ENCODE measurements around the gene CD2BP2.
A peak's percentile ranks its signal among the peaks of the same experiment; 100 is the strongest.

The CD2BP2 gene

DNA sequence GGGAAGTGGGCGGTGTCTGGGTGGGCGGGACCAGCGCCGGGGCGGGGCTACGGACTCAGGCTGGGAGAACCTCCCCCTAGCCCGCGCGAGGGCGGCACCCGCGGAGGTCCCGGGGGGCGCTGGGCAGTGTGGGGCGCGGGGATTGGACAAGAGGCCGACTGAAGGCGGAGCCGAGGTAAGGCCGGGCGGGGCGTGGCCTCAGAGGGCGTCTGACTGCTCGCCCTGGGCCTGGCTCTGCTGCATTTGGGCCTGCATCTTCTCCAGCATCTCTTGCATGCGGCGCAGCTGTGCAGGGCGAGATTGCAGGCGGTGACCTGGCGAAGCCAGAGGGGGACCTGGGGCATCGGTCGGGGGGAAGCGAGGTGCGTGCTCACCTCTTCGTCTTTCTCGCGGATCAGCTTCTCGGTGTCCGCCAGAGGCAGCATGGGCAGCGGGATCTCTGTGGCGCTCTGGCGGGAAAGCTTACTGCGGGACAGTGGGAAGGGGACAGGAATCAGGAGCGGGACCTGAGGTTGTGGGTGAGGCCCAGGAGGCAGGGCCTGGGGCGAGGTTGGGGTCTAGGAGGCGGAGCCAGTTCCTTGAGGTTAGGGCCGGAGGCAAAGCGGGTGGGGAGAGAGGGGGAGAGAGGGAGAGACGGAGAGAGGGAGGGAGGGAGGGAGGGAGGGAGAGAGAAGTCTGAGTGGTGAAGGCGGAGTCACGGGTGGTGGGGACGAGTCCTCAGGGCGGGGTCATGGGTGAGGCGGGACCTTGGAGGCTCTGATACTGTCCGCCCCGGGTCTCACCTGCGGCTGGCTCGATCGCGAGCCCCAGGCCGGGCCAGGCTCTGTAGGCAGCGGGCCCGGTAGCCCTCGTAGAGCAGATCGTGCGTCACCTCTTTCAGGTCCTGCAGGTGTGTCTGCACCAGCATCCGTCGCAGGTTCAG lies 23.4 kb upstream of the CD2BP2 start:
- DNase-seq (ENCODE audit: low read depth in 3 of 3) = peak; percentile 98 to 99 (median 98)

DNA sequence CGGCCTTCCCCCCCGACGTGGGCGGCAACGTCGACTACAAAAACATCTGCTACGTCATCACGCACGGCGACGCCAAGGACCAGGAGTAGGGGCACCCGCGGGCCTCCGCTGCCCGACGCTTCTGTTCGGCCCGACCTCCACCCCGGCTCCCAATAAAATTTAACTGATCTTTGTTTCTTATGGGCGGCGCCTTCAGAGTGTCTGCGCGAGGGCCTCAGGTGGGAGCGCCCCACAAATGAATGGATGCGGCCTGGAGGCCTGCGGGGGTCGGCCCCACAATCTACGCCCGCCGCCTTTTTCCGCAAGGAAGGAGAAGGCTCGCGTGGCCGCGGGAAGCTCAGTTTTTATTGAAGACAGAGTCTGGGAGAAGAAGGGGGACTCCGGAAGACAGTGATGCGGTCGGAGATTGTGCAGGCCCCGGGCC lies 22.7 kb upstream of the CD2BP2 start:
- DNase-seq (ENCODE audit: low read depth in 3 of 3) = peak; percentile 75 to 86 (median 82)

DNA sequence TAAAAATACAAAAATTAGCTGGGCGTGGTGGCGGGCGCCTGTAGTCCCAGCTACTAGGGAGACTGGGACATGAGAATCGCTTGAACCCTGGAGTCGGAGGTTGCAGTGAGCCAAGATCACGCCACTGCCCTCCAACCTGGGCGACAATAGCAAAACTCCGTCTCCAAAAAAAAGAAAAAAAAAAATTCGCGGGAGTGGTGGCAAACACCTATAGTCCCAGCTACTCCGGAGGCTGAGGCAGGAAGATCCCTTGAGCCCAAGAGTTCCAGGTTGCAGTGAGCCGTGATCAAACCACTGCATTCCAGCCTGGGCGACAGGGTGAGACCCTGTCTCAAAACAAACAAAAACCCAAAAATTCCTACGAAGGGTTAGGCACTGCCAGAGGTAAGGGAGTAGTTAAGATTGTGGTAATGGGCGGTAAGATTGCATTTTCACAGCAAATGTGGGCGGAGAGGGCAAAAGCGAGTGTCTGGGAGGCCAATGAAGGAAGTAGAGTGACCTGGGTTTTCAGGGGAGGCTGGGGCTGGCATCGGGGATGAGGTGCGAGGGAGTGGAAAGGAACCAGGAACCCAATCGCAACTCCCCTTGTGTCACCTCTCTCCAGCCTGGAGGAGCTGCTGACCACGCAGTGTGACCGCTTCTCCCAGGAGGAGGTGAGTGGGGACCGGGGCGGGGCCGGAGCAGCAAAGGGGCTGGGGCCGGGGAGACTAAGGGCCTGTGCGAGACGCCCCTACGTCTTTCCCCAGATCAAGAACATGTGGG lies 22.1 kb upstream of the CD2BP2 start:
- no peak for DNase-seq (ENCODE audit: low read depth in 3 of 3)

DNA sequence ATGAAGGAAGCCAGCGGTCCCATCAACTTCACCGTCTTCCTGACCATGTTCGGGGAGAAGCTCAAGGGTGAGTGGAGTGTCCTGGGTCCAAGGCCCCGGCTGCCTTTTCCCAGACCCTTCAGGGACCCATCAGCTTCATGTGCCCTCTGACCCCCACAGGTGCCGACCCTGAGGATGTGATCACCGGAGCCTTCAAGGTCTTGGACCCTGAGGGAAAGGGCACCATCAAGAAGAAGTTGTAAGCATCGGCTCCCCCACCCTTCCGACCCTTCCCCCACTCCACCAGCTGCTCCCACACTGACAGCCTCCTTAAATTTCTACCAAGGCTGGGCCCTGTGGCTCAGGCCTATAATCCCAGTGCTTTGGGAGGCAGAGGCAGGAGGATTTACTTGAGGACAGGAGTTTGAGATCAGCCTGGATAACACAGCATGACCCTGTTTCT lies 21.4 kb upstream of the CD2BP2 start:
- no peak for DNase-seq (ENCODE audit: low read depth in 3 of 3)

DNA sequence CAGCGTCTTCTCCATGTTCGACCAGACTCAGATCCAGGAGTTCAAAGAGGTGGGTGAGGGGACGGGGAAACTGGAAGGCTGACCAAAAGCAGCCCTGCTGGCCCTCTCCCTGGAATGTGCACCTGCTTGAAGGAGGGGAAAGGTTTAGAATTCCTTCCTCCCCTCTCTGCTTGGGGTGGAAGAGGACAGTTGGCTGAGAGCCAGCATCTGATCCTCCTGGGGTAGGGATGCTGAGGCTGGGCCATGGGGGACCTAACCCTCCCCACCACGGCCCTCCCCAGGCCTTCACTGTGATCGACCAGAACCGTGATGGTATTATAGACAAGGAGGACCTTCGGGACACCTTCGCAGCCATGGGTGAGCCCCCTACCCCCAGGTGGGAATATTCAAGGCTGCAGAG lies 20.8 kb upstream of the CD2BP2 start:
- DNase-seq (ENCODE audit: low read depth in 3 of 3) = no peak

DNA sequence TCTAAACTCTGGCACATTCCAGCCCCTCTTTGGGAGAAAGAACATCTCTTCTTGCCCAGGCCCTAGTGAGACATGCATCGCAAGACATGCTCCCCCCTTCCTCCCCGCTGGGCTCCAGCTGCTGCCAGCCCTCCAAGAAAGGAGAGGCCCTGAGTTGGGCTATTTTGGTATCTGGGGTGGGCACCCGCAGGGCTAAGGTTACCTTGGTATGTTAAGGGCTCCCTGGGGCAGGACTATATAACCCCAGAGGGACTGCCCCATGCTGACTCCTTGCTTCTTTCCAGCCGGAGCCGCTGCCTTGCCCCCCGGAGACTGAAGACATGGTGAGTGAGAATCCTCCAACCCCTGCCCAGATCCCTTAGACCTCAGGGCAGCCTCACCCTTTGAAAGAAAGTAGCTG lies 19.4 kb upstream of the CD2BP2 start, which contains the start of gene MYL11:
Gene MYL11 (plus strand): TSS at position 265 of the 400 bp plus-strand sequence. CDS start 56 bp downstream, at position 321.
- no peak for DNase-seq (ENCODE audit: low read depth in 3 of 3)

DNA sequence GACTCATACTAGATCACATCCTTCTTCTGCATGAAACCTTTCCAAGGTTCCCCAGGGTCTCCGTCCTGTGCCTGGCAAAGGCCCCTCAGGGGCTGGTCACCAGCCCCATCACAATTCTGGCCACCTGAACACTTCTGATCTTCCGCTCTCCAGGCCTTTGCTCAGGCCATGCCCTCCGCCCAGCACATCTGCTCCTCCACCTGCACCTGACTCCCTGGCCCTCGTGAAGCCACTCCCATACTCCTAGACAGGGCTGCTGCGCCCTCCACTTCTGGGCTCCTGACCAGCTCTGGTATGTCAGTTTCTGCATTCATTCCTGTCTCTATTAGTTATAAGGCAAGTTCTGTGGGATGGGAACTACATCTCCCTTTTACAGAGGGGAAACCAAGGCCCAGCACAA lies 17.6 kb upstream of the CD2BP2 start:
- no peak for DNase-seq (ENCODE audit: low read depth in 3 of 3)

DNA sequence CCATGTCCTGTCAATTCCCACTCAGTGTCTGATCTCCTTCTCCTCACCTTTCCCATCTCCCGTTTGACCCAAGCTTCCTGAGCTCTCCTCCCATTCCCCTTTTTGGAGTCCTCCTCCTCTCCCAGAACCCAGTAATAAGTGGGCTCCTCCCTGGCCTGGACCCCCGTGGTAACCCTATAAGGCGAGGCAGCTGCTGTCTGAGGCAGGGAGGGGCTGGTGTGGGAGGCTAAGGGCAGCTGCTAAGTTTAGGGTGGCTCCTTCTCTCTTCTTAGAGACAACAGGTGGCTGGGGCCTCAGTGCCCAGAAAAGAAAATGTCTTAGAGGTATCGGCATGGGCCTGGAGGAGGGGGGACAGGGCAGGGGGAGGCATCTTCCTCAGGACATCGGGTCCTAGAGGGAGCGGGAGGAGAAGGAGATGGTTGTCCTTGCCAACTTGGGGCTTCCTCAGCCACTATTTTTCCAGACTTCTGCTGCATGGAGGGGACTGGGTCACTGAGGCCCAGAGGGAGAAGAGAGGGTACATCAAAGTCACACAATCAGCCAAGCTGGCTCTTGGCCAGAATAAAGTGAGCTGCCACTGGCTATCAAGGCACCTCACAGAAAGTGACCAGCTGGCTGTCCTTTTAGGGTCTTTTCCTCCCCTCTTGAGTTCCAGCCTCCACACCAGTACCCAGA lies 17.1 kb upstream of the CD2BP2 start:
- DNase-seq (ENCODE audit: low read depth in 3 of 3) = no peak

DNA sequence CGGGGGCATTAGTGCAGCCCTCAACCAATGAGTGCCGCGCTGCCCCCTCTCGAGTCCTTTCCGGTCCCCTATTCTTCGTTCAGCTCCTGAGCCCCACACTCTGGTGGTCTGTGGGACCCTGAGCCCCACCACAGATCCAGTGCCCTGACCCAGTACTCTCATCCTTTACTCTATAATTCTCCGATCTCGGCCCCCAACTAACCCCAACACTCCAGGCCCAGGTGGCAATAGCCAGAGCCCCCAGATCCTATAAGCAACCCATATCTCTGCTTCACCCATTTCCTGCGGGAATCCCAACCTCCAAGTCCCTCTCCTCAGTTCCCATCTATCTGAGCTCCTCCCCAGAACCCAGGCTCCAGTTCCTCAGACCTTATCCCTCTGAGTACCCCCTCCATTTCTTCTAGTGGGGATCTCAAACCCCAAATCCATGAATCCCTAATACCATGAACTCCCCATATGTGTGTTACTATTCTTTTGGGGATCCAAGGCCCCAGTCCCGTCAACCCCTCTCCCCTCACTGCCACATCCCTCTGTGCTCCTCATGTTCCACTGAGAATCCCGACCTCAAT lies 16.2 kb upstream of the CD2BP2 start:
- no peak for DNase-seq (ENCODE audit: low read depth in 3 of 3)

DNA sequence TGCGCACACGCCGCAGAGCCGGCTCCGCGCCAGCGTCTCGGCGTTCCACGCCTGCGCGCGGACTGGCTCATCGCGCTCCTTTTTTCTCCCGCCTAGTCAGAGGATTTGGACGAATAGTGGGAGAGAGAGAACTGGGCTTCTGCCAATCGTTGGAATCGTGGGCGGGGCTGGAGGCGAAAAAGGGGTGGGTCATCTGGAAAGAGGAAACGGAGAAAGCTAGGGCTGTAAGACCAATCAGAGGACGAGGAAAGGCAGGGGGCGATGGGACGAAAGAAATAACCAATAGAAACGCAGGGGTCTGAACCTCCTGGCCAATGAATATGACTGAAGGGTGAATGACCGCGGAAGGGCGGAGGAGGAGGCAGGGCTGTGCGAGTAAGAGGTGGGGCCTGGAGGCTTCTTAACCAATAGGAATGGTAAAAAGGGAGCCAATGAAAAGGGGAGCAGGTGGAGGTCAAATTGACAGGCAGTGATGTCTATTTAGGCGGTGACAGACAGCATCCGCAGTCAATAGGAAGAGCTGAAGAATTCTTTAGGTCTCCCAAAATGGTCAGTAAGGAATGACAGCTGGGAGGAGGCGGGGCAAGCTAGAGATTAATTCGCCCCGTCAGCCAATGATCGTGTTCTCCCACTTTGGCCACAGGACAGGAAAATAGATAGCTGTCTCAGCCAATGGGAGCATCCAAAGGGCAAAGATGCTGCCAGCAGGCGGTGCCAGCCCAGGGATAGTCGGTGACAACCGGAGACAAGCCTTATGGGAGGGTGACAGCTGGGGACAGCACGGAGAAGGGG lies 15.5 kb upstream of the CD2BP2 start, which contains the start of gene TBC1D10B:
Gene TBC1D10B (minus strand): TSS at position 39 of the 792 bp plus-strand sequence. CDS start 311 bp downstream, outside the sequence.
- peak; percentile 91 to 99 (median 97) for DNase-seq (ENCODE audit: low read depth in 3 of 3)

DNA sequence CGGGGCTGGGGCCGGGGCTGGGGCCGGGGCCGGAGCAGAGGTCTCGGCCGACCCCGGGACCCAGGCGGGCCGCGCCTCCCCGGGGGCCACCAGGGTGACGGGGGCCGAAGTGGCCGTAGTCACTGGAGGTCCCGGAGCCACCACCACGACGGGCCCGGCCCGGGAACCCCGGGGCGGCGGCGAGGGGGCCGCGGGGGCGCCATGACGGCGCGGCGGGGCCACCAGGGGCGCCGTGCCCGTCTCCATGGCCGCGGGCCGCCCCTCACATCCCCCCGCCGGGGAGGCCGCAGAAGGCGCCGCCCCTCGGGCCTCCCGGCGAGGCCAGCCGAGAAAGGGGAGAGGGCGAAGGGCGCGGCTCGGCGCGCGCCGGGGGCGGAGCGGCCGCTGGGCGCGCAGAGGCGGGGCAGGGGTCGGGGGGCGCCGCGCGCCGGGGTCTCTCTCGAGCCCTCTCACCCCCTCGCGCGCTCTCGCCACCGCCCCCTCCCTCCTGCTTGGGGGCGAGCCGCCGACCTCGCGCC lies 14.9 kb upstream of the CD2BP2 start:
- DNase-seq (ENCODE audit: low read depth in 3 of 3) = no peak

DNA sequence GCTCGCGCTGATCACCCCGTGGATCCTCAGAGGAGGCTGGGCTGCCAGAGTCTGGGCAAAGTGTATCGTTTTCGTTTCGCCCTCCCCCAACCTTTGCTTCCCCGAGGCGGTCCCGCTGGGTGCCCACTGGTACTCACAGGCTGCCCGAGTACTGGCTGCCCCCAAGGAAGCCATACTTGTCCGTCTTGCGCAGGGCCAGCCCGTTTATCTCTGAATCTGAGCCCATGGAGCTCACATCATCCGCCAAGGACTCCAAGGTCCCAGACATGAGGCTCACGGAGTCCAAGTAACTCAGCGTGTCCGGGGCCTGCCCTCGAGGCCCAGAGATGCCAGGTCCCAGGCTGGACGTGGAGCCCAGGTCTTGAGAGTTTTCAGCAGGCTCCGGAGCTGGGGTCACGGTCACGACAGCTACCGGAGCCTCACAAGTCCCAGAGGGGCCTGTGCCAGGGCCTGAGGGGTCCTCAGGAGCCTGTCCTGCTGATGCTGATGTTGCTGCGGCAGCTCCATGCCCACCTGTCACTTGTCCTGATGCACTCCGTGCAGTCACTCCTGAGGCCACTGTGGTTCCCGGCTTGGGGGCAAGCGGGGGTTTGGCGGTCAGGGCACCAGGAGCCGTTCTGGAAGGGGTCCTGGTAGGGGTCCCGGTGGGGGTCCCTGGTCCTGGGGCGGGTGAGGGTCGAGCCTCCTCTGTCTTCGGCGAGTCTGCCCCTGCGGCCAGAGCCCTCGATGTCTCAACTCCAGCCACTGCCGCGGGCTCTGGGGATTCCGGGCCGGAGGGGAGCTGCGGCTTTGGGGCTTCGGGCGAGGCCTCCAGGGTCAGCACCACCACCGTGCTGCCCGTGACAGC lies 14.2 kb upstream of the CD2BP2 start:
- no peak for DNase-seq (ENCODE audit: low read depth in 3 of 3)

DNA sequence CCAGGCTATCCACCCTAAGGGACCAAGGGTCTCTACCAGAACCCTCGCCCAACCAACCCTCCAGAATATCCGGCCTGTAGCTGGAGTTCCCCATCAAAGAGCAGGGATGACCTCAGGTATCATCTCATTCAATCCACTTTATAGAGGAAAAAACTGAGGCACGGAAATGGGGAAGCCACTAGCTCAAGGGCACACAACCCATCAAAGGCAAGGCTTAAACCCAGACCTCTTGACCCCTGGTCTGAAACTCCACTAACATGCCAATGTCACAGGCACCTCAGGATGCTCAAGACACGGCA lies 13.6 kb upstream of the CD2BP2 start:
- no peak for DNase-seq (ENCODE audit: low read depth in 3 of 3)

DNA sequence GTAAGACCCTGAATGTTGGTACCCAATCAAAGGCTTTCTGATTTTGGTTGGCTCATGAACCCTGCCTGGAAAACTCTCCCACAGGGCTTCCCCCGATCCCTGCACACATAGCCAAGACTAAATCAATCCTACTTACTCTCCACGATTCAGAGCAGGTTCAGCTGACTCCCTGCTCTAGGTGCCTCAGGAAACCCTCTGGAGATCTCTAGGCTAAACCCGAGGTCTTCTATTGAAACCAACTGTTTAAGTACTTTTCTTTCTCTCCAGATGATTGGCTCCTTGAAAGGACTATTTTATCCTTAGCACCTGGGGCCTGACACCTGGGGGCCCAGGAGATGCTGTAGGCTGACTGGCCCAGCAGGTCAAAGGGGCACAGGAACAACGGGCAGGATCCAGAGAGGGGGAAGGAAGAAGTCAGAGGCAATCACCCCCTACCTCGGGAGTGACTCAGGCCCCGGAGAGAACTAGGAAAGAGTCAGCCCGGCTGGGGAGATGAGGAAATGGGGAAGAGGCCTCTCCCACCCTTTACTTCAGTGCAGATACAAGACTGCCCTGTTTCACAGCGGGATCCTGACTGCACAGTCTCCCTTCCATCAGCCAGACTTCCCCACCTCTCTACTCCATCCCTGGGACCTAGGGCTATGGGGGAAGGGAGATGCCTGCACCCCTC lies 13.1 kb upstream of the CD2BP2 start:
- no peak for DNase-seq (ENCODE audit: low read depth in 3 of 3)

DNA sequence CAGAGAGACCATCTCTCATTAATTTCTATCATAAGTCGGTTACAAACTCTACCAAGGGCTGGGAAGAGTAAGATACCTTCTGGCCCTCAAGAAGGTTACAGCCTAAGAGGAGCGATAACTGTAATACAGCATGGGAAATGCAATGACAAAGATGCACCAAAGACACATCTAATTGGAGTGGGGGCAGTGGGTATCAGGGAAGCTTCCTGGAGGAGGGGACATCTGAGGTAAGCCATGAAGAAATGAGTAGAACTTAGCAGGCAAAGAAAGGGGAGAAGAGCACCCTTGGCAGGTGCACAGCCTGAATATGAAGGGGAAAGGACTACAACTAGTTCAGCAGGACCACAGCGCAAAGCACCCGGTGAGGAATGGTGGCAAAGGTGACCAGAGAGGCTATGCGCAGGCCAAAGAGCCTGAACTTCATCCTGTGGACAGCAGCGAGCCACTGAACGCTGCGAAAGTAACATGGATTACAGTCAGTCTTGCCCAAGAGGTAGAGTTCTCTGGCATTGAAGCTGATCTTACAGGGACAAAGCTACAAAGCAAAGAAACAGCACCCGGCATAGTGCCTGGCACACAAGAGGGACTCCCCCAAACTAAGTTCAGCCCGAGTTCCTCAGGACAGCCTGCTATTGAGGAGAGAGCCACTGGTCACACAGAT lies 12.4 kb upstream of the CD2BP2 start:
- DNase-seq (ENCODE audit: low read depth in 3 of 3) = no peak

DNA sequence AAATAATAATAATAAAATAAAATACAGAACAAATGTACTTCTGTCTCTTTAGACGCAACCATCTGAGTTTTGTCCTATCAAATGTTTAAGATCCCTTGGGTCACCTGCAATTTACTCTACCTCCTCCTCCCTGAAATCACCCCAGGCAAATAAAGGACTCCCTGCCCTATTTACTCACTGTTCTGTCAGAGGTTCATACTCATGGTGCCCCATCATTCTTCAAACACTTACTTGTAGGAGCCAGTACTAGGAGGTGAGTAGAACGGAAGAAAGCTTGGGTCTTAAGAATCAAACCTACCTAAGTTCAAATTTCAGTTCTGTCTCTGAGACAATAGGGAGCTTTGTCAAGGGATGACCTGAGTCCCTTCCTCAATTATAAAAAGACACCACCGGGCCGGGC lies 11.4 kb upstream of the CD2BP2 start:
- DNase-seq (ENCODE audit: low read depth in 3 of 3) = no peak

DNA sequence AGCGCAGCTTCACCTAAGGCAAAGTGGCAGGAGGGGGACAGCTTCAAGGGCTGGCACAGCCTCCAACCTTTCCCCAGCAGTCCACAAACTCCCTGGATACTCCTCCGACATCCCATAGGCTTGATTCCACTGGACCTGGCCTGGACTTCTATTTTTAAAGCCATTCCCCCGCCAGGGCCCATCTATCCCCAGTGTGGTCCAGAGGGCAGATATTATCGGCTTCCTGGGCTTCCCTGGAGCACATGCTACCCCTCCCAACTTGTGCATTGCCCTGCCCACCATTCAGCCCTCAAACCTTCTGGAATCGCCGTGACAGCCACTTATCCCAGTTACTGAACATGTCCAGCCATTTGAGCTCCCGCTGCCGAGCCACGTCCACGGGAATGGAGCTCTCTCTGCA lies 10.1 kb upstream of the CD2BP2 start:
- no peak for DNase-seq (ENCODE audit: low read depth in 3 of 3)

DNA sequence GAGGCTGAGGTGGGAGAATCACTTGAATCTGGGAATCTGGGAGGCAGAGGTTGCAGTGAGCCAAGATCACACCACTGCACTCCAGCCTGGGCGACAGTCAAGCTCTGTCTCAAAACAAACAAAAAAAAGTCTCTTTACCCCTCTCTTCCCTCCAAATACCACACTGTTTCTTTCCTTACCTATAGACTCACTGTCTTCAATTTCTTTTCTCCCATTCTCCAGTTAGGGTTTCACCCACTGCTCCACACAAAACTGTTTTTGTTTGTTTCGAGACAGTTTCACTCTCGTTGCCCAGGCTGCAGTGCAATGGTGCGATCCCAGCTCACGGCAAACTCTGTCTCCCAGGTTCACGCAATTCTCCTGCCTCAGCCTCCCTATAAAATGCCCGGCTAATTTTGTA lies 6.1 kb upstream of the CD2BP2 start:
- no peak for DNase-seq (ENCODE audit: low read depth in 3 of 3)

DNA sequence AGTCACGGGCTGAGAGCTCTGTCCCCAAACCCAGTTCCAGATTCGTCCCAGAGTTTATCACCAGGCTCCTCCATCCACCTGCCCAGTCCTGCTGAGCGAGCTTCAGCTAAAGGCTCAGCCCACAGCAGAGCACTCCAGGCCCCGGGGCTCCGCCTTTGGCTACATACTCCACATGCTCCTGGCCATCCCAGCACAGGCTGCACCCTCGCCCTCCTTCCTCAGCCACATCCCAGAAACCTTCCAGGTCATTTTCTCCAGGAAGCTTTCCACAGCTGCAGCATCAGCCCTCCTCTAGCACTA lies 4.7 kb upstream of the CD2BP2 start:
- DNase-seq (ENCODE audit: low read depth in 3 of 3) = no peak
